PC-9 (cell line): ENCODE results near the gene ATG3. TPM values are rescaled to one million over a fixed set of nuclear protein-coding genes. Genes with fewer than 3 reads are reported as not detected.

ENCODE experiments used
- BruUV-seq: library from RNA; stranded (reverse); fragments of 400-500 nt; replicated peaks from 2 replicates; lab custom pipeline; 2021; lab: Mats Ljungman, UMichigan
- CTCF ChIA-PET: fragments of 300-600 bp; sonication (Branson Sonifier 250); formaldehyde crosslinking; loops from one replicate; lab custom pipeline; 2022; ENCODE audit warnings: antibody characterized with exemption; lab: Charles Lee
- POLR2A ChIA-PET: fragments of 300-600 bp; sonication (Branson Sonifier 250); formaldehyde crosslinking; loops from one replicate; lab custom pipeline; 2022; ENCODE audit warnings: antibody characterized with exemption; ENCODE audit not compliant: unreplicated experiment; lab: Charles Lee
- DNase-seq, 2 experiments: peaks; one replicate each; pipeline versions ENCODE4 v3.0.0 to v3.0.0-alpha.2; 2015 to 2022; ENCODE audit warnings: mixed read lengths in 1 of 2
- H2AFZ ChIP-seq: fragments of 200-600 bp; sonication (generic); 2 replicates; pipeline ENCODE4 v1.8.1; 2017; ENCODE audit warnings: antibody characterized with exemption
- H3F3A ChIP-seq: fragments of 200-600 bp; sonication (generic); 2 replicates; pipeline ENCODE4 v1.8.1; 2017; ENCODE audit warnings: antibody characterized with exemption, mild to moderate bottlenecking, low read depth; ENCODE audit not compliant: insufficient read depth
- H3K27ac ChIP-seq: fragments of 200-600 bp; sonication (generic); 2 replicates; pipeline ENCODE4 v1.6.1; 2016; ENCODE audit warnings: mixed run types
- H3K27me3 ChIP-seq: fragments of 200-600 bp; sonication (generic); 2 replicates; pipeline ENCODE4 v1.6.1; 2016; ENCODE audit warnings: low read depth, mixed run types; ENCODE audit not compliant: insufficient read depth
- H3K36me3 ChIP-seq: fragments of 200-600 bp; sonication (generic); 2 replicates; pipeline ENCODE4 v1.6.1; 2016; ENCODE audit warnings: low read depth, mixed run types
- H3K4me1 ChIP-seq: fragments of 200-600 bp; sonication (generic); replicated peaks from 2 replicates; pipeline ENCODE4 v1.6.1; 2016; ENCODE audit warnings: mixed run types; ENCODE audit not compliant: insufficient read depth
- H3K4me2 ChIP-seq: fragments of 200-600 bp; sonication (generic); 2 replicates; pipeline ENCODE4 v1.6.1; 2017; ENCODE audit warnings: mixed run types
- H3K4me3 ChIP-seq: fragments of 200-600 bp; sonication (generic); 2 replicates; pipeline ENCODE4 v1.6.1; 2016; ENCODE audit warnings: mixed run types
- H3K79me2 ChIP-seq: fragments of 200-600 bp; sonication (generic); 2 replicates; pipeline ENCODE4 v1.6.1; 2017; ENCODE audit warnings: low read depth, mixed run types
- H3K9me2 ChIP-seq: fragments of 200-600 bp; sonication (generic); 2 replicates; pipeline ENCODE4 v1.8.1; 2017; ENCODE audit warnings: mild to moderate bottlenecking; ENCODE audit not compliant: insufficient read depth
- H3K9me3 ChIP-seq: fragments of 200-600 bp; sonication (generic); 2 replicates; pipeline ENCODE4 v1.8.1; 2016; ENCODE audit warnings: low read depth; ENCODE audit not compliant: insufficient read depth
- H4K20me1 ChIP-seq: fragments of 200-600 bp; sonication (generic); 2 replicates; pipeline ENCODE4 v1.8.1; 2017; ENCODE audit not compliant: insufficient read depth
- CTCF ChIP-seq: fragments of 200-600 bp; sonication (generic); conservative IDR thresholded peaks from 2 replicates; pipeline ENCODE4 v1.6.1; 2017; ENCODE audit warnings: mixed run types, antibody characterized with exemption, mild to moderate bottlenecking, moderate library complexity
- EZH2 ChIP-seq: fragments of 200-600 bp; sonication (generic); IDR thresholded peaks from 2 replicates; pipeline ENCODE4 v1.8.0; 2017; ENCODE audit warnings: antibody characterized with exemption, low read depth
- intact Hi-C: fragments of 100-400 bp; cut with micrococcal nuclease; formaldehyde crosslinking; loops from one replicate; pipeline ENCODE4 v1.10.0; 2022; ENCODE audit not compliant: unreplicated experiment
- total RNA-seq: library from RNA; stranded (reverse); gene quantifications from 2 replicates; pipeline ENCODE4 v1.2.3, GENCODE V29; 2021

The ATG3 gene
- total RNA-seq, 1 experiment from 2014 or later: 68.9 TPM

- H3K4me3 ChIP-seq: no peak overlapping the region
- CTCF ChIA-PET: no interaction called here
- H3K9me2 ChIP-seq: no peaks in the 10 kb centered on the region
- intact Hi-C loops: no loop called here
- H2AFZ ChIP-seq: no peak overlapping the region
- TF ChIP-seq CTCF (no peak), EZH2 (no peak)
- H3K79me2 ChIP-seq: no peaks in the 10 kb centered on the region
- peaks cover 4% of the 10 kb centered on the region; the same call in 1 of the 2 replicates for H3K9me3 ChIP-seq
- H3F3A ChIP-seq: no peaks in the 10 kb centered on the region
- POLR2A ChIA-PET: no interaction called here
- H3K27ac ChIP-seq: no peak overlapping the region
- H3K4me2 ChIP-seq: no peak overlapping the region
- no peaks in the 10 kb centered on the region for H3K27me3 ChIP-seq
- no TSS peak for BruUV-seq
- no peak for DNase-seq
- H4K20me1 ChIP-seq: no peaks in the 10 kb centered on the region
- H3K4me1 ChIP-seq: no peaks in the 10 kb centered on the region
- no peaks in the 10 kb centered on the region for H3K36me3 ChIP-seq
These were observed 47.1 kb downstream of the ATG3 start for GRCh38 chr3:112514527-112515128.

GRCh38 chr3:112512320-112512719 lies 49.4 kb downstream of the ATG3 start:
- CTCF ChIA-PET: no interaction called here
- H3K9me3 ChIP-seq: peaks cover 4% of the 10 kb centered on the region; the same call in 1 of the 2 replicates
- TF ChIP-seq EZH2 (no peak), CTCF (no peak)
- H3K27ac ChIP-seq: no peak overlapping the region
- no peak overlapping the region for H3K4me2 ChIP-seq
- no peak overlapping the region for H3K4me3 ChIP-seq
- H3K9me2 ChIP-seq: no peaks in the 10 kb centered on the region
- no peaks in the 10 kb centered on the region for H3F3A ChIP-seq
- intact Hi-C loops: no loop called here
- no peaks in the 10 kb centered on the region for H3K79me2 ChIP-seq
- H3K36me3 ChIP-seq: no peaks in the 10 kb centered on the region
- POLR2A ChIA-PET: no interaction called here
- no peaks in the 10 kb centered on the region for H3K27me3 ChIP-seq
- no peak for DNase-seq
- H2AFZ ChIP-seq: no peak overlapping the region
- no peaks in the 10 kb centered on the region for H4K20me1 ChIP-seq
- BruUV-seq: no TSS peak
- no peaks in the 10 kb centered on the region for H3K4me1 ChIP-seq

- intact Hi-C loops: no loop called here
- Histone ChIP-seq H3F3A (no peaks in the 10 kb centered on the region), H2AFZ (no peak overlapping the region), H3K79me2 (no peaks in the 10 kb centered on the region), H3K9me3 (peaks cover 4% of the 10 kb centered on the region; the same call in 1 of the 2 replicates), H4K20me1 (no peaks in the 10 kb centered on the region), H3K4me1 (no peaks in the 10 kb centered on the region), H3K4me2 (no peak overlapping the region), H3K27ac (no peak overlapping the region), H3K9me2 (no peaks in the 10 kb centered on the region), H3K36me3 (no peaks in the 10 kb centered on the region), H3K27me3 (no peaks in the 10 kb centered on the region), H3K4me3 (no peak overlapping the region)
- CTCF ChIA-PET: no interaction called here
- no TSS peak for BruUV-seq
- TF ChIP-seq CTCF (no peak), EZH2 (no peak)
- POLR2A ChIA-PET: no interaction called here
- DNase-seq: no peak
These were observed 52.9 kb downstream of the ATG3 start for GRCh38 chr3:112508860-112509259.
